ENCODE measurements around the gene SCARF1.

Gene SCARF1

GRCh38 chr17:1628856-1629503, 16.6 kb downstream of the SCARF1 start:
- DNase-seq (ENCODE audit: low read depth), result peak; percentile 73

GRCh38 chr17:1627982-1628855, 17.3 kb downstream of the SCARF1 start, which contains the start of gene SLC43A2:
Gene SLC43A2, minus strand, starts transcription at chr17:1628834. Its CDS starts 960 bp downstream, at chr17:1627874.
- DNase-seq (ENCODE audit: low read depth), result peak; percentile 73

GRCh38 chr17:1627182-1627981, 18.1 kb downstream of the SCARF1 start:
- DNase-seq (ENCODE audit: low read depth), result no peak

- no peak for DNase-seq (ENCODE audit: low read depth)
Observed at GRCh38 chr17:1626333-1626732, 19.2 kb downstream of the SCARF1 start.

GRCh38 chr17:1625581-1625980, 20.0 kb downstream of the SCARF1 start:
- DNase-seq (ENCODE audit: low read depth), result no peak

- DNase-seq (ENCODE audit: low read depth), result no peak
Observed at GRCh38 chr17:1625053-1625452, 20.5 kb downstream of the SCARF1 start.

- DNase-seq (ENCODE audit: low read depth), result no peak
Observed at GRCh38 chr17:1624650-1625049, 20.9 kb downstream of the SCARF1 start.

GRCh38 chr17:1623057-1623630, 22.4 kb downstream of the SCARF1 start:
- DNase-seq (ENCODE audit: low read depth), result no peak

- DNase-seq (ENCODE audit: low read depth), result no peak
Observed at GRCh38 chr17:1621273-1621954, 24.1 kb downstream of the SCARF1 start.

- DNase-seq (ENCODE audit: low read depth), result no peak
Observed at GRCh38 chr17:1620486-1620885, 25.0 kb downstream of the SCARF1 start.

- DNase-seq (ENCODE audit: low read depth), result no peak
Observed at GRCh38 chr17:1617620-1618174, 27.8 kb downstream of the SCARF1 start.

GRCh38 chr17:1616101-1616500, 29.4 kb downstream of the SCARF1 start:
- no peak for DNase-seq (ENCODE audit: low read depth)

- DNase-seq (ENCODE audit: low read depth), result no peak
Observed at GRCh38 chr17:1612400-1612799, 33.1 kb downstream of the SCARF1 start.

- DNase-seq (ENCODE audit: low read depth), result no peak
Observed at GRCh38 chr17:1611715-1612114, 33.8 kb downstream of the SCARF1 start.

- DNase-seq (ENCODE audit: low read depth), result no peak
Observed at GRCh38 chr17:1608676-1609075, 36.9 kb downstream of the SCARF1 start.

GRCh38 chr17:1607971-1608320, 37.6 kb downstream of the SCARF1 start:
- DNase-seq (ENCODE audit: low read depth), result no peak

GRCh38 chr17:1606352-1606985, 39.1 kb downstream of the SCARF1 start:
- no peak for DNase-seq (ENCODE audit: low read depth)

- no peak for DNase-seq (ENCODE audit: low read depth)
Observed at GRCh38 chr17:1605681-1606351, 39.7 kb downstream of the SCARF1 start.

- no peak for DNase-seq (ENCODE audit: low read depth)
Observed at GRCh38 chr17:1604831-1605528, 40.6 kb downstream of the SCARF1 start.

GRCh38 chr17:1601571-1601970, 44.0 kb downstream of the SCARF1 start:
- no peak for DNase-seq (ENCODE audit: low read depth)

Measured in stimulated activated CD8-positive, alpha-beta memory T cell treated with anti-CD3 and anti-CD28 coated beads, Interleukin-15, amount 100 ng/mL, for 24 hours (primary cell).